Naive thymus-derived CD4-positive, alpha-beta T cell (primary cell): Measurements from ENCODE around the gene ABCG8. TPM values are rescaled to one million over a fixed set of nuclear protein-coding genes. Genes with fewer than 3 reads are reported as not detected.

Experiments used
- ATAC-seq: fragments of 150-1000 bp; cut with Tn5 transposase; 2 replicates; pipeline ENCODE4 v1.10.0; 2021; ENCODE audit warnings: mild to moderate bottlenecking, moderate library complexity
- CTCF ChIA-PET: fragments of 350-600 bp; sonication (Branson Sonifier 250); formaldehyde crosslinking; loops from one replicate; lab custom pipeline; 2021; ENCODE audit warnings: antibody characterized with exemption; lab: Charles Lee
- POLR2A ChIA-PET: fragments of 350-600 bp; sonication (Branson Sonifier 250); formaldehyde crosslinking; loops from one replicate; lab custom pipeline; 2021; ENCODE audit warnings: antibody characterized with exemption, inconsistent platforms; lab: Charles Lee
- DNase-seq, 9 donors: peaks; one replicate each; pipeline versions ENCODE4 v3.0.0 to v3.0.0-alpha.2; 2020 to 2022; ENCODE audit warnings: mixed read lengths in 1 of 9
- H3K27ac ChIP-seq: one replicate; pipeline ENCODE4 v1.7.0; 2013; ENCODE audit warnings: mild to moderate bottlenecking, low read depth, low read length, moderate library complexity
- H3K27me3 ChIP-seq, 2 donors: one replicate each; pipeline ENCODE4 v1.7.0; 2013; ENCODE audit warnings: low read length in 2 of 2, mild to moderate bottlenecking in 2 of 2, moderate library complexity in 2 of 2; ENCODE audit not compliant: control insufficient read depth in 2 of 2, insufficient read depth in 2 of 2
- H3K36me3 ChIP-seq, 3 experiments: 1 replicate in 2 of 3; 2 replicates in 1 of 3; pipeline ENCODE4 v1.7.0; 2013; ENCODE audit warnings: low read length in 3 of 3, mild to moderate bottlenecking in 3 of 3, moderate library complexity in 1 of 3; ENCODE audit not compliant: insufficient read depth in 3 of 3, control insufficient read depth in 2 of 3
- H3K4me1 ChIP-seq, 2 donors: one replicate each; pipeline ENCODE4 v1.7.0; 2013; ENCODE audit warnings: low read length in 2 of 2, mild to moderate bottlenecking in 2 of 2, moderate library complexity in 1 of 2; ENCODE audit not compliant: control insufficient read depth in 2 of 2, insufficient read depth in 2 of 2
- H3K4me3 ChIP-seq: 2 replicates; pipeline ENCODE4 v1.7.0; 2013; ENCODE audit warnings: mild to moderate bottlenecking, low read length
- H3K9me3 ChIP-seq, 3 experiments: 1 replicate in 2 of 3; 2 replicates in 1 of 3; pipeline ENCODE4 v1.7.0; 2013; ENCODE audit warnings: low read length in 3 of 3; ENCODE audit not compliant: control insufficient read depth in 2 of 3
- H3K27ac Mint-ChIP-seq, 9 donors: one replicate each; pipeline ENCODE4 v1.8.0; 2020 to 2022; ENCODE audit warnings: mixed read lengths in 9 of 9, mild to moderate bottlenecking in 8 of 9, moderate library complexity in 5 of 9, inconsistent platforms in 2 of 9
- H3K27me3 Mint-ChIP-seq, 5 donors: one replicate each; pipeline ENCODE4 v1.8.0; 2021 to 2022; ENCODE audit warnings: mixed read lengths in 5 of 5, mild to moderate bottlenecking in 1 of 5
- H3K36me3 Mint-ChIP-seq, 5 donors: one replicate each; pipeline ENCODE4 v1.8.0; 2020 to 2022; ENCODE audit warnings: mixed read lengths in 5 of 5, mild to moderate bottlenecking in 3 of 5, inconsistent platforms in 1 of 5
- H3K4me1 Mint-ChIP-seq, 7 donors: one replicate each; pipeline ENCODE4 v1.8.0; 2020 to 2022; ENCODE audit warnings: mixed read lengths in 7 of 7, mild to moderate bottlenecking in 3 of 7, inconsistent platforms in 1 of 7
- H3K4me3 Mint-ChIP-seq, 10 donors: one replicate each; pipeline ENCODE4 v1.8.0; 2020 to 2022; ENCODE audit warnings: mild to moderate bottlenecking in 10 of 10, mixed read lengths in 10 of 10, moderate library complexity in 6 of 10, inconsistent platforms in 2 of 10
- H3K9me3 Mint-ChIP-seq, 11 donors: one replicate each; pipeline ENCODE4 v1.8.0; 2020 to 2022; ENCODE audit warnings: mixed read lengths in 11 of 11, mild to moderate bottlenecking in 4 of 11, inconsistent platforms in 1 of 11, moderate library complexity in 1 of 11
- intact Hi-C, 2 donors: fragments of 100-400 bp; cut with micrococcal nuclease; formaldehyde crosslinking; loops; one replicate each; pipeline ENCODE4 v1.15.1; 2023
- polyA plus RNA-seq, 2 donors: library from polyadenylated mRNA; unstranded; fragments of 300-500 nt; fragmentation: Illumina TruSeq; gene quantifications; one replicate each; pipeline ENCODE4 v1.2.3, GENCODE V29; 2021
- total RNA-seq, 6 experiments: library from RNA in 5 of 6; stranded (reverse) in 5 of 6; gene quantifications; 1 replicate in 5 of 6; 2 replicates in 1 of 6; pipeline ENCODE4 v1.2.3 and lab custom pipeline; 2021 to 2026

The ABCG8 gene
- total and polyA plus RNA-seq, 7 experiments from 2014 or later, result 0.11 TPM; not detected in 6

GRCh38 chr2:43890855-43891254 lies 52.1 kb downstream of the ABCG8 start:
- no peaks in the 10 kb centered on the region for H3K9me3 ChIP-seq
- Mint-ChIP-seq H3K27ac (no peak overlapping the region), H3K27me3 (no peaks in the 10 kb centered on the region), H3K4me3 (no peak overlapping the region), H3K4me1 (no peaks in the 10 kb centered on the region), H3K9me3 (no peaks in the 10 kb centered on the region), H3K36me3 (peaks cover 27 to 70% (median 45%) of the 10 kb centered on the region in 5 donors)
- DNase-seq (no peak), ATAC-seq (no peak)
- H3K27me3 ChIP-seq, result no peaks in the 10 kb centered on the region
- no peaks in the 10 kb centered on the region for H3K4me1 ChIP-seq
- H3K36me3 ChIP-seq, result peaks cover 7 to 75% (median 10%) of the 10 kb centered on the region in 3 experiments
- H3K27ac ChIP-seq, result no peak overlapping the region
- intact Hi-C loops, result loop anchor here in 1 of 2 donors (10.0 kb wide), 1 partner anchor 276 kb away; no protein-coding TSS in a partner anchor
- ChIA-PET CTCF (interaction anchor here (0.6 kb wide), 1 partner anchor 275 kb away, joined by 4 read pairs; no protein-coding TSS in a partner anchor), POLR2A (no interaction called here)
- no peak overlapping the region for H3K4me3 ChIP-seq

- no peaks in the 10 kb centered on the region for H3K4me1 ChIP-seq
- peaks cover 17 to 60% (median 29%) of the 10 kb centered on the region in 5 donors for H3K36me3 Mint-ChIP-seq
- no peaks in the 10 kb centered on the region for H3K4me1 Mint-ChIP-seq
- no peaks in the 10 kb centered on the region for H3K27me3 ChIP-seq
- no peaks in the 10 kb centered on the region for H3K9me3 Mint-ChIP-seq
- peaks cover 10 to 69% (median 15%) of the 10 kb centered on the region in 3 experiments for H3K36me3 ChIP-seq
- ATAC-seq, result no peak
- H3K9me3 ChIP-seq, result no peaks in the 10 kb centered on the region
- intact Hi-C loops, result loop anchor here in 1 of 2 donors (10.0 kb wide), 1 partner anchor 280 kb away; no protein-coding TSS in a partner anchor
- DNase-seq, result no peak
- H3K27me3 Mint-ChIP-seq, result no peaks in the 10 kb centered on the region
- CTCF ChIA-PET, result no interaction called here
- no peak overlapping the region for H3K4me3 Mint-ChIP-seq
- POLR2A ChIA-PET, result no interaction called here
- H3K4me3 ChIP-seq, result no peak overlapping the region
- H3K27ac Mint-ChIP-seq, result no peak overlapping the region
- no peak overlapping the region for H3K27ac ChIP-seq
Observed at GRCh38 chr2:43894743-43895142, 56.0 kb downstream of the ABCG8 start.

- Histone ChIP-seq H3K4me1 (no peaks in the 10 kb centered on the region), H3K27ac (no peak overlapping the region), H3K27me3 (no peaks in the 10 kb centered on the region), H3K4me3 (no peak overlapping the region), H3K36me3 (peaks cover 2 to 63% (median 16%) of the 10 kb centered on the region in 3 experiments), H3K9me3 (no peaks in the 10 kb centered on the region)
- H3K4me3 Mint-ChIP-seq, result no peak overlapping the region
- intact Hi-C loops, result loop anchor here in 1 of 2 donors (10.0 kb wide), 1 partner anchor 282 kb away; no protein-coding TSS in a partner anchor
- CTCF ChIA-PET, result interaction anchor here (0.8 kb wide), 1 partner anchor 64 kb away, joined by 4 read pairs; no protein-coding TSS in a partner anchor
- H3K27ac Mint-ChIP-seq, result peak overlapping the region in 1 of 9 donors; percentile 54
- H3K9me3 Mint-ChIP-seq, result no peaks in the 10 kb centered on the region
- peaks cover 7 to 46% (median 22%) of the 10 kb centered on the region in 5 donors for H3K36me3 Mint-ChIP-seq
- POLR2A ChIA-PET, result no interaction called here
- no peak for ATAC-seq
- no peak for DNase-seq
- H3K27me3 Mint-ChIP-seq, result no peaks in the 10 kb centered on the region
- H3K4me1 Mint-ChIP-seq, result no peaks in the 10 kb centered on the region
Observed at GRCh38 chr2:43896906-43897305, 58.1 kb downstream of the ABCG8 start.

DNA sequence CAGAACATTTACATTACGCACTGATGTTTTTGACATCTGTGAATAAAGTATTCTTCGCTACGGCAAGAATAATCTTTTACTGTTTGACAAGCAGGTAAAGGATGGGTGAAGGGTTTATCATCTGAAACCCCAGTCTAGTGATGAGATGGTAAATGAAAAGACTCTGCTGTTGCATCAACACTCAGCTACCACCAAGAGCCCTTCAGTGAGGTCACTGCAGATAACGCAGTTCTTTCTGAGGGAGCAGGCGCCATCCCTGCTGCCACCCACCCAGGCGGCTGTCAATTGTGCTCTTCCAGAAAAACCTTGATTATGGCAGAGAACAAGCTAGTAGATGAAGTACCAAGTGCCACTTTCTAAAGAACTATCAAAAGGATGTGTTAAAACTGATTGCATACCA lies 58.7 kb downstream of the ABCG8 start:
- Histone ChIP-seq H3K4me3 (no peak overlapping the region), H3K4me1 (no peaks in the 10 kb centered on the region), H3K27ac (no peak overlapping the region), H3K27me3 (no peaks in the 10 kb centered on the region), H3K36me3 (peaks cover 0 to 58% (median 19%) of the 10 kb centered on the region in 3 experiments), H3K9me3 (no peaks in the 10 kb centered on the region)
- peaks cover 10 to 41% (median 19%) of the 10 kb centered on the region in 5 donors for H3K36me3 Mint-ChIP-seq
- H3K9me3 Mint-ChIP-seq, result no peaks in the 10 kb centered on the region
- no peak for DNase-seq
- no peaks in the 10 kb centered on the region for H3K4me1 Mint-ChIP-seq
- H3K27me3 Mint-ChIP-seq, result no peaks in the 10 kb centered on the region
- H3K4me3 Mint-ChIP-seq, result no peak overlapping the region
- intact Hi-C loops, result loop anchor here in 1 of 2 donors (10.0 kb wide), 1 partner anchor 283 kb away; no protein-coding TSS in a partner anchor
- ChIA-PET POLR2A (no interaction called here), CTCF (interaction anchor here (0.8 kb wide), 1 partner anchor 64 kb away, joined by 4 read pairs; no protein-coding TSS in a partner anchor)
- H3K27ac Mint-ChIP-seq, result no peak overlapping the region
- ATAC-seq, result no peak

GRCh38 chr2:43898134-43898837 lies 59.5 kb downstream of the ABCG8 start:
- Histone ChIP-seq H3K27ac (no peak overlapping the region), H3K9me3 (no peaks in the 10 kb centered on the region), H3K27me3 (no peaks in the 10 kb centered on the region), H3K4me1 (no peaks in the 10 kb centered on the region), H3K36me3 (peaks cover 0 to 50% (median 19%) of the 10 kb centered on the region in 3 experiments), H3K4me3 (no peak overlapping the region)
- Mint-ChIP-seq H3K36me3 (peaks cover 6 to 39% (median 17%) of the 10 kb centered on the region in 5 donors), H3K4me3 (no peak overlapping the region), H3K27me3 (no peaks in the 10 kb centered on the region), H3K27ac (no peak overlapping the region), H3K9me3 (no peaks in the 10 kb centered on the region), H3K4me1 (no peaks in the 10 kb centered on the region)
- intact Hi-C loops, result loop anchor here in 1 of 2 donors (10.0 kb wide), 1 partner anchor 283 kb away; no protein-coding TSS in a partner anchor
- CTCF ChIA-PET, result no interaction called here
- POLR2A ChIA-PET, result no interaction called here
- DNase-seq (no peak), ATAC-seq (no peak)

GRCh38 chr2:43898838-43899346 lies 60.1 kb downstream of the ABCG8 start:
- Histone ChIP-seq H3K9me3 (no peaks in the 10 kb centered on the region), H3K36me3 (peaks cover 0 to 44% (median 19%) of the 10 kb centered on the region in 3 experiments), H3K27ac (no peak overlapping the region), H3K4me3 (no peak overlapping the region), H3K27me3 (no peaks in the 10 kb centered on the region), H3K4me1 (no peaks in the 10 kb centered on the region)
- intact Hi-C loops, result loop anchor here in 1 of 2 donors (10.0 kb wide), 1 partner anchor 284 kb away; no protein-coding TSS in a partner anchor
- Mint-ChIP-seq H3K36me3 (peaks cover 6 to 35% (median 13%) of the 10 kb centered on the region in 5 donors), H3K9me3 (no peaks in the 10 kb centered on the region), H3K4me3 (no peak overlapping the region), H3K4me1 (no peaks in the 10 kb centered on the region), H3K27me3 (no peaks in the 10 kb centered on the region), H3K27ac (peak overlapping the region in 3 of 9 donors; percentile 28 to 44 (median 32))
- no peak for DNase-seq
- ATAC-seq, result no peak
- CTCF ChIA-PET, result no interaction called here
- POLR2A ChIA-PET, result no interaction called here
